GM12874 (cell line): ENCODE results near the gene TBC1D17.

Source experiments
- CTCF ChIP-seq: IDR thresholded peaks from 2 replicates; pipeline ENCODE4 v1.5.1; 2011; ENCODE audit warnings: low read depth, mild to moderate bottlenecking, control low read depth, low read length, moderate library complexity; ENCODE audit not compliant: insufficient read depth

TBC1D17 gene

DNA sequence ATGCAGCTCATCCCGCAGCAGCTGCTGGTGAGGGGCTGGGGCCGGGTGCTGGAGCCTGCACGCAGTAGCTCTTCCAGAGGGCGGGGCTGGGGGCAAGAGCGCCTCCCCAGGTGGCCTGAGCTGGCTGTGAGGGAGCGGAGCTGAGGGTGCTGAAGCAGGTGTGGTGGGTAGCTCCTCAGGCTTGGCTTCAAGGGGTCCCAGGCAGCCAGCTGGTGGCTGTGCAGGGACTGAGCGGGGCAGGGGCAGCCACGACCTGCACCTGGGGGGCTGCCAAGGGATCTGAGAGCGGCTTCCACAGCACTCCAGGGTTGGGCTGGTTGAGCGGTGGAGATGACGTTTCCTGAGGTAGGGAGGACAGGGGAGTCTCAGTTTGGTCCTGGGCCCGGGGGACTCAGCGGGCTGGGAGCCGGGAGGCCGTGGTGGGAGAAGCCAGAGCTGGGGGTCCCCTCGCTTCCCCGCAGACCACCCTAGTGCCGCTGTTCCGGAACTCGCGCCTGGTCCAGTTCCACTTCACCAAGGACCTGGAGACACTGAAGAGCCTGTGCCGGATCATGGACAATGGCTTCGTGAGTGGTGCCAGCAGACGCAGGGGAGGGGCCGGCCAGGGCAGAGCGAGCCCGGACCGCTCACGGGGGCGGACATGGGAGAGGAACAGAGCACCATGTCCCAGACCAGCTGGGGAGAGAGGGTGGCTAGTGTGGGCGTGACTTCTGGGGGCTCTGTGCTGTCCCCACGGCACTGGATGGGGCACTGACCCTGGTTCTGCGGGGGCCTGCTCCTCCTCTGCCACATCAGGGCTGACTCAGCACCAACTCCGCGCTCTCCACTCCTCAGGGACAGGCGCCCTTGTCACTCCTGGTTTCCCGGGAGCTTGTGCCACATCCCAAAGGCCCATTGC, 19.2 kb upstream of the TBC1D17 start:
- no peak for TF ChIP-seq CTCF

DNA sequence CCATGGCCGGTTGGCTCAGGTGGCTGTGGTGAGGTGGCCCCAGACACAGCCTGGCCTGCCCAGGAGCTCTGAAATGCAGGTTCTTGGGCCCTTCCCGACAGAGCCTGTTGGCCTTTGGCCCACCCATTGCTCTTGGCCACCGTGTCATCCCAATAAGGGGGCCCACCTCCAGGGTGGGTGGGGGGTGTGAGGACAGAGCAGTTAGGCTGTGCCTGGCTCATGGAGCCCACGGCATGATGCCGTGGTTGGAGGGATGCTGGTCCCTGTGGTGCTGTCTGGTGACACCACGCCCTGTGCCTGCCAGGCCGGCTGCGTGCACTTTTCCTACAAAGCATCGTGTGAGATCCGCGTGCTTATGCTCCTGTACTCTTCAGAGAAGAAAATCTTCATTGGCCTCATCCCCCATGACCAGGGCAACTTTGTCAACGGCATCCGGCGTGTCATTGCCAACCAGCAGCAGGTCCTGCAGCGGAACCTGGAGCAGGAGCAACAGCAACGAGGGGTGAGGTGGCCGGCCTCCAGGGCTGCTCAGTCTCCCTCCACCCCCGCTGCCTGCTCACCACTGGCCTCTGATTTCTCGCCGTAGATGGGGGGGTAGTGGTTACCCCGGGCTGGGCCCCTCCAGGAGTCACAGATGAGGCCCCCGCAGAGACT, 17.7 kb upstream of the TBC1D17 start:
- no peak for TF ChIP-seq CTCF

GRCh38 chr19:49860336-49861102, 17.0 kb upstream of the TBC1D17 start:
- no peak for TF ChIP-seq CTCF

- TF ChIP-seq CTCF, result no peak
Measured at GRCh38 chr19:49861107-49861506, 16.4 kb upstream of the TBC1D17 start.

- TF ChIP-seq CTCF, result no peak
Measured at GRCh38 chr19:49861541-49862378, 15.7 kb upstream of the TBC1D17 start.

GRCh38 chr19:49862391-49863253, 14.9 kb upstream of the TBC1D17 start:
- peak; percentile 35; the same call in 1 of the 2 replicates for TF ChIP-seq CTCF
